ENCODE results near the gene TGFBR2. TPM values are rescaled to one million over a fixed set of nuclear protein-coding genes. Genes with fewer than 3 reads are reported as not detected.
A peak's percentile ranks its signal among the peaks of the same experiment; 100 is the strongest.
"Not testable (repeated sequence)": the region's sequence is repeated elsewhere in the genome, so short reads cannot be mapped to it uniquely, and the experiment has no call there.

TGFBR2 gene
- total RNA-seq, 1 donor from 2014 or later = 425 TPM

GRCh38 chr3:30655187-30655812 lies 48.9 kb downstream of the TGFBR2 start:
- peak; percentile 77 to 79 for DNase-seq (ENCODE audit: low read depth in 2 of 2)

DNA sequence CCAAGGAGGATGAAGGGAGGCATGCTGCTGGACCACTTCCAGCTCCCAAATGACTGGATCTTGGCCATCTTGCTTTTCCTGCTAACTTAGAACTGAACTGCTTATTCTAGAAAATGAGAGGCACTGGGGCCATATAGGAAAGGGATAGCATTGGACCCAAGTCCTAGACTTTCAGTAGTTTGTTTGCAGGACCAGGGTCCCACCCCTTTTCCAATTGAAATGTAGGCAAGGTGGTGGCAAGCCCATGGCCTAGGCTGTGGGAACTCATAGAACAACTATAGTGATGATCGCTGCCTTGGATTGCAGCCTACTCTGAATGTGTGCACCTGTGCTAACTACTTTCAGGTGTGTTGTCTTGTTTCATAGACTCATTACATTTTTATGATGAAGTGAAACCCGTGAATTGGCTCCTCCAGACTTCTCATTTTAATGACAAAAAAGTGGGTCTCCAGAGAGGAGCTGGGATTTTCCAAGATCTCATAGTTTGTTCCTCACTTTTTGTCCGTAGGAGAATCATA lies 50.3 kb downstream of the TGFBR2 start:
- DNase-seq (ENCODE audit: low read depth in 2 of 2) = no peak

DNA sequence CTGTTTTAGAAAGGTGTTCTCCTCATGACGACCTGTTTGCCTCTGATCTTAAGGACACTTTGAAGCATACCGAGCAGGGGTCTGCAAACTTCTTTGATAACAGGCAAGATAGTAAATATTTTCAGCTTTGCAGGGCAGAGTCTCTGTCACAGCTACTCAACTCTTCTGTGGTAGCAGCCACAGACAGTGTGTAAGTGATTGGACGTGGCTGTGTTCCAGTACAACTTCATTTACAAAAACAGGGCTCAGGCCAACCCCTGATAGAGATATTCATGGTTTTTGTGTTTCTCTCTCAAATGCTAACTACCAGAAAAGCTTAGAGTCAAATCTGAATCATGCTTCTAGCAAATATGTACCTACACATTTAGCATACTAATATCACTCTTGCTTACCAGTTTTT lies 51.5 kb downstream of the TGFBR2 start:
- DNase-seq (ENCODE audit: low read depth in 2 of 2) = peak in 1 of 2 donors; percentile 42

DNA sequence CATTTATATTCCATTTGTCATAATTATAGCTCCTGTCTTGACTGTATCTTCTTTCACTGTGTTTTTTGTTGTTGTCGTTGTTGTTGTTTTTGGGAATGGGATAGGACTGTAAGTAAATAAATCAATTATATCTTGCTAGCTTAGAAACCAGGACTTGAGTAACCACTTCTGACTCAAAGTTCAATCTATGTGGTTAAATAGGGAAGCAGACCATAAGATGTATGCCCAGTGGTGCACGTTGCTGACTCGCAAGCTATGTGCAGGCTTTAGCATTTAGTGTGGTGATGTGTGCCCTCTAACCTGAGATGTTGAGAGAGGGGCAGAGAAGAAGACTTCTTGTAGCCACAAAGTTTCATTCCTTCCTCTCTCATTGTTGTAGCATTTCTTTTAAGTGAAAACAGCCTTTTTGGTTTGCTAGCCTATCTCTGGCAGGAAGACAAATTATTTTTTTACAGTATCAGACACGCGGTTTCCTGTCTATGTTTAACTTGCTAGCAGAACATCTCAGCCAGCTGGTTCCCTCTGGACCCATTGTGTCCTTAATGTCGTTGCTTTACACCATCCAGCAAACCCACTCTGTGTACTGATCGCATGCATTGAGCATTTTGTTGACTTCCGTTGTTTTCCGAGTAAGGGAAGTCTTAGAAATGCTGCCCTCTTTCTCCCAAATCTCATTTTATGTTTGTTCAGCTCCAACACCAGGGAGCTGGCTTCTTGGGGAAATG lies 52.1 kb downstream of the TGFBR2 start:
- DNase-seq (ENCODE audit: low read depth in 2 of 2) = peak; percentile 58 to 92

DNA sequence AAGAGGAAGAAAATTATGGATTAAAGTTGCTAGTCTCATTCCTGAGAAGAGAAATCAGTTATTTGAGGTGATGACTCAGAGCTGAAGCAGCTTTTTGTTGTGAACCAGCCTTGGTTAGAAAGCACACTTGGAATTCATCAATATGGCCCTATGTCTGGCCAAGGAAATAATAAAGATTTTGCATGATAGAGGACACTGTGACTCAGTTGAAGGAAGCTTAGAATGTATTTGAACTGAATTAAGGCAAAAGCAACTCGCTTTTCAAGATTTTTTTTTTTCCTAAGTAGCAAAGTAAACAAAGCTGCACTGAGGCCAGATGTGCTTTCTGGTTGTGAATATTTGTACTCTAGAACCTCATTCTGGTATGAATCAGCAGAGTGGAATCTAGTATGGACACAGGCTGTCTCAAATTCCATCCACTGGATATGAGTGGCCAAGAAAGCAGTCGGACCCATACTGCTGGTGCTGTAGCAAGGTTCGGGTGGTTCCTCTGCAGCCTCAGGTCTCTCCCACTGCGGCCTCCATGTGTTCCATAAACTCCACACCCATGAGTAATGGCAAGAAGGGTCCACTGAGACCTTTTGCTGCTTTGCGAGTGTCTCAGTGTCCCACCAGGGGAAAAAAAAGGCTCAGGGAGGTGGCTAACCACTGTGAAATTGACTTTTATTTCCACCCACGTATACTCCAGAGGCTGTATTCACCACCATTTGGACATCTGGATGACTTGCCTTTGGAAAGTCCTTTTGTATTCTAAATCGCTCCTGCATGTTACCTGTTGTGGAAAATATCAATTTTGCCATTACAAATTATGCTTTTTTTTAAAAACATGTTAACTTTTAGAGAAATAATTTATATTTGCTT lies 53.1 kb downstream of the TGFBR2 start:
- DNase-seq (ENCODE audit: low read depth in 2 of 2) = peak; percentile 36 to 93

GRCh38 chr3:30660136-30660535 lies 53.7 kb downstream of the TGFBR2 start:
- DNase-seq (ENCODE audit: low read depth in 2 of 2) = no peak

GRCh38 chr3:30660656-30661055 lies 54.3 kb downstream of the TGFBR2 start:
- no peak for DNase-seq (ENCODE audit: low read depth in 2 of 2)

DNA sequence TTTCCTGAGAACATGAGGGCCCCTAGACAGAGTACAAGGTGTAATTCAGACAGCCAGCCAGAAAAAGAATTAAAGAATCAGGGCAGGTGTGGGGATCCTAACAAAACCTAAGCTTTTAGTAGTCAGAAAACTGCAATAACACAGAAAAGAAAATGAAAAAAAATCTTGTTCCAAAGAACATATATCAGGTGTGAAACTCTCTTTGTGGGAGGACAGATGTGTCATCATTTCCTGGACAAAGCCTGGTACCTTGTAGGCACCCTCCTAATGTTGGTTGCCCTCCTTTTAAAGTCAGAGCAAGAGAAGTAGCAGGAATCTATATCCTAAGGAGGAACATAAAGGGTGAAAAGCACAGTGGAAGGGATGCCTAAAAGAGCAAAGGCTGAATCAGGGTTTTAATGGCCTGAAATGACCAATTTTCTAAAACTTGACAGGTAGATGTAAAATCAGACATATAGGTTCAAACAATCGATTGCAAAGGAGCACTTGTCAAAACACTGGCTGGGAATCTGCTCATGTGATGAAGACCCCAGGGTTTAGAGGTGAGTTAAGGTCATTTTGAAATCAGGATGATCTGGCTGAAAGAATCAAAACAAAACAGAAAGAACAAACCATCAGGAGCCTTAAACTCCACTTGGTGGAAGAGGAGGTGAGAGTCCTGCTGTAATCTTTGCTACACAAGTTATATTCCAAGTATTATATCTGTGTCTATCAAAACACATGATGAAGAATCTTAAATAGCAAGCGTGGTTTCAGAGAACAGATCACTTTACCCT lies 54.9 kb downstream of the TGFBR2 start:
- no peak for DNase-seq (ENCODE audit: low read depth in 2 of 2)

GRCh38 chr3:30662836-30663235 lies 56.4 kb downstream of the TGFBR2 start:
- no peak for DNase-seq (ENCODE audit: low read depth in 2 of 2)

DNA sequence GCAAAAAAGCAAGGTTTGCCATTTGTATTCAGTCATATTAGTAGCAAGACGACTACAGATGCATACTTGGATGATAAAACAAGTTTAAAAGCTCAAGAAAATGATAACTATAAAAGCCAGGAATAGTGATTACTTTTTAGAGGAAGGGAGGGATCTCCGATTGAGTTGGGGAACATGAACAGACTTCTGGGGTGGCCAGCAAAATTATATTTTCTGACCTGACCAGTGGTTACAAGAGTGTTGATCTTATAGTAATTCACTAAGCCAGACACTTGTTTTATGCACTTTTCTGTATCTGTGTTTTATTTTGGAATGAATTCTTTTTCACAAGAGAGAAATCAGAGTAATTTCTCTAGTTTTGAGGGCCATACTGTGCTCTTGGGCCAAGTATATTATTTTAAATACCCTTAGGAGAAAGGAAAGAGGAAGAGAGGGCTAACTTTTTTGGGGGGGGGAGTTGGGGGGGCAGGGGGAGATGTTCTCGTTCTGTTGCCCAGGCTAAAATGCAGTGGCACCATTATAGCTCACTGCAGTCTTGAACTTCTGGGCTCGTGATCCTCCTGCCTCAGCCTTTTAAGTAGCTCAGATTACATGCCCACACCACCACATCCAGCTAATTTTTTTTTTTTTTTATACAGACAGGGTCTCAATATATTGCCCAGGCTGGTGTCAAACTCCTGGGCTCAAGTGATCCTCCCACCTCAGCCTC lies 57.3 kb downstream of the TGFBR2 start:
- no peak for DNase-seq (ENCODE audit: low read depth in 2 of 2)

DNA sequence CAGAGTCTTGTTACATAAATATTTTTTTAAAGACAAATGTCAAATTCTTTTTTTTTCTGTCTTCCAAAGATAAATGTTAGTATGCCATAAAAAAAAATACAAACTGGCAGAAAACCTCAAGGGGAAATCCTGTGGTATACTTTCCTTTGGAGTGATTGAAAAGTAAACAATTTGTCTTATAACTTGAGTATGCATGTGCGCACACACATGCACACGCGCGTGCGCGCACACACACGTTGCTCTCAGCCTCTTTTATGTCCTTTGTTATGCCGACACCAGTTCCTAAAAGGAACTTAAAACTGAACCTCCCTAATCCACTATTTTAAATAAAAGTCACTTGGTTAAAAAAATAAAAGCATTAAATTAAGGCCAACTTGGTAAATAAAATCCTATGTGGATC lies 58.1 kb downstream of the TGFBR2 start:
- peak; percentile 68 to 69 for DNase-seq (ENCODE audit: low read depth in 2 of 2)

GRCh38 chr3:30664884-30665283 lies 58.5 kb downstream of the TGFBR2 start:
- DNase-seq (ENCODE audit: low read depth in 2 of 2) = peak; percentile 76

- DNase-seq (ENCODE audit: low read depth in 2 of 2) = peak; percentile 37 to 42
Measured at GRCh38 chr3:30665539-30665938, 59.1 kb downstream of the TGFBR2 start.

- DNase-seq (ENCODE audit: low read depth in 2 of 2) = peak in 1 of 2 donors; percentile 53
Measured at GRCh38 chr3:30666572-30667279, 60.3 kb downstream of the TGFBR2 start.

- peak; percentile 42 to 61 for DNase-seq (ENCODE audit: low read depth in 2 of 2)
Measured at GRCh38 chr3:30667280-30667651, 60.9 kb downstream of the TGFBR2 start.

DNA sequence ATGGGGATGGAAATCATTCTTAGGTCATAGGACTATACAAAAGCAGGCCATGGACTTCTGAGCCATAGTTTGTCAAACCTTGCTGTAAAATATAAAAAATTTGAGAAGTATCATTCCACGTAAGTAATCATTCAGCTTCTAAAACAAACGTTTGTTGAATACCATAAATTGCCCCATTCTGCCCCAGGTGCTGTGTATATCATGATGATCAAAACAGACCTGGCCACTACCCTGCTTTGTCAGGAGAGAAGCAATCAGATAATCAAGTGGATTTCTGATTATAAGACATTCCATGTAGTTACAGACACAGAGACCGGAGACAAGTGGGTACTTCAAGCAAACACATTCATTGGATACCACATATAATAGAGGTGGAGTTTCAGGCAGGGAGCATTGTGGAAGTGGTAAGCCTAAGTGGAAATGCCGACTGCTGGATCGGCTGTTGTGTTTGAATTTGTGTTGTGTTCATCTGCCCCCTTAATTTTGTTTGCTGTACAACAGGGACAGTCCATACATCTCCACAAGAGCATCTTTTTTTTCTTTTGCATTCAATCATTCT lies 61.7 kb downstream of the TGFBR2 start:
- DNase-seq (ENCODE audit: low read depth in 2 of 2) = no peak

- DNase-seq (ENCODE audit: low read depth in 2 of 2) = not testable (repeated sequence)
Measured at GRCh38 chr3:30669360-30669934, 63.0 kb downstream of the TGFBR2 start.

DNA sequence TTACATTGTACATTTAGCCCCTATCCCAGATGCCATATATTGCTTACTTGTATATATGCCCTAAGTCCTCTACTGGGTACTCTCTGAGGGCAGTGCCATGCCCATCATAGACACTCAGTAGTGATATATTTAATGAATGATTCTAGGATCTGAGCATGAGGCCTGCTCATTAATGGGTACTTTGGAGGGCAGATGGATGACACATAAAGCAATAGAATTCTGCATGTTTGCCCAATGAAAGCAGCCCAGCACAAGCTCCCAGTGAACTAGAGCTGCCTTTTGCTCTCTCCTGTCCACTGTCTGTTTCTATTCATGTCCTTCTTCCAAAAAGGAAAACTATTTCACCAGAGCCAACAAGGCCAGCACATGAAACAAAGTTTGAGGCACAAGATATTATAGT lies 63.9 kb downstream of the TGFBR2 start:
- DNase-seq (ENCODE audit: low read depth in 2 of 2) = no peak

DNA sequence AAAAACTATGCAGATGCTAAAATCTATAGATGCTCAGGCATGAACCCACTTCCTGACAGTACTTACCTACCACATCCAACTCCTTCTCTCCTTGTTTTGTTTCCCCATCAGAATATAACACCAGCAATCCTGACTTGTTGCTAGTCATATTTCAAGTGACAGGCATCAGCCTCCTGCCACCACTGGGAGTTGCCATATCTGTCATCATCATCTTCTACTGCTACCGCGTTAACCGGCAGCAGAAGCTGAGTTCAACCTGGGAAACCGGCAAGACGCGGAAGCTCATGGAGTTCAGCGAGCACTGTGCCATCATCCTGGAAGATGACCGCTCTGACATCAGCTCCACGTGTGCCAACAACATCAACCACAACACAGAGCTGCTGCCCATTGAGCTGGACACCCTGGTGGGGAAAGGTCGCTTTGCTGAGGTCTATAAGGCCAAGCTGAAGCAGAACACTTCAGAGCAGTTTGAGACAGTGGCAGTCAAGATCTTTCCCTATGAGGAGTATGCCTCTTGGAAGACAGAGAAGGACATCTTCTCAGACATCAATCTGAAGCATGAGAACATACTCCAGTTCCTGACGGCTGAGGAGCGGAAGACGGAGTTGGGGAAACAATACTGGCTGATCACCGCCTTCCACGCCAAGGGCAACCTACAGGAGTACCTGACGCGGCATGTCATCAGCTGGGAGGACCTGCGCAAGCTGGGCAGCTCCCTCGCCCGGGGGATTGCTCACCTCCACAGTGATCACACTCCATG lies 65.3 kb downstream of the TGFBR2 start:
- no peak for DNase-seq (ENCODE audit: low read depth in 2 of 2)
